Nephron progenitor cell (in vitro differentiated cells): Measurements from ENCODE around the gene FUT4.
"Not testable (repeated sequence)": the region's sequence is repeated elsewhere in the genome, so short reads cannot be mapped to it uniquely, and the experiment has no call there.

Experiments
- DNase-seq: peaks from one replicate; pipeline ENCODE4 v3.0.0; 2021
- H3K27ac Mint-ChIP-seq: 2 replicates; pipeline ENCODE4 v1.8.0; 2021; ENCODE audit warnings: mild to moderate bottlenecking, moderate library complexity, mixed read lengths
- H3K27me3 Mint-ChIP-seq: 2 replicates; pipeline ENCODE4 v1.8.0; 2021; ENCODE audit warnings: mild to moderate bottlenecking, low read depth, mixed read lengths; ENCODE audit not compliant: poor library complexity
- H3K36me3 Mint-ChIP-seq: 2 replicates; pipeline ENCODE4 v1.8.0; 2021; ENCODE audit warnings: low read depth, mixed read lengths
- H3K4me1 Mint-ChIP-seq: 2 replicates; pipeline ENCODE4 v1.8.0; 2021; ENCODE audit warnings: mixed read lengths
- H3K4me3 Mint-ChIP-seq: 2 replicates; pipeline ENCODE4 v1.8.0; 2021; ENCODE audit warnings: mild to moderate bottlenecking, moderate library complexity, mixed read lengths
- H3K9me3 Mint-ChIP-seq: 2 replicates; pipeline ENCODE4 v1.8.0; 2021; ENCODE audit warnings: mild to moderate bottlenecking, moderate library complexity, mixed read lengths
- TF ChIP-seq, protein P1 (sequence below): fragments of 200-600 bp; sonication (generic); IDR thresholded peaks from 2 replicates; pipeline ENCODE4 v1.5.0; 2021; ENCODE audit warnings: antibody characterized with exemption

The FUT4 gene

GRCh38 chr11:94563848-94564467 is 20.2 kb downstream of the FUT4 start:
- H3K27ac Mint-ChIP-seq: no peak overlapping the region
- TF ChIP-seq, protein P1, sequence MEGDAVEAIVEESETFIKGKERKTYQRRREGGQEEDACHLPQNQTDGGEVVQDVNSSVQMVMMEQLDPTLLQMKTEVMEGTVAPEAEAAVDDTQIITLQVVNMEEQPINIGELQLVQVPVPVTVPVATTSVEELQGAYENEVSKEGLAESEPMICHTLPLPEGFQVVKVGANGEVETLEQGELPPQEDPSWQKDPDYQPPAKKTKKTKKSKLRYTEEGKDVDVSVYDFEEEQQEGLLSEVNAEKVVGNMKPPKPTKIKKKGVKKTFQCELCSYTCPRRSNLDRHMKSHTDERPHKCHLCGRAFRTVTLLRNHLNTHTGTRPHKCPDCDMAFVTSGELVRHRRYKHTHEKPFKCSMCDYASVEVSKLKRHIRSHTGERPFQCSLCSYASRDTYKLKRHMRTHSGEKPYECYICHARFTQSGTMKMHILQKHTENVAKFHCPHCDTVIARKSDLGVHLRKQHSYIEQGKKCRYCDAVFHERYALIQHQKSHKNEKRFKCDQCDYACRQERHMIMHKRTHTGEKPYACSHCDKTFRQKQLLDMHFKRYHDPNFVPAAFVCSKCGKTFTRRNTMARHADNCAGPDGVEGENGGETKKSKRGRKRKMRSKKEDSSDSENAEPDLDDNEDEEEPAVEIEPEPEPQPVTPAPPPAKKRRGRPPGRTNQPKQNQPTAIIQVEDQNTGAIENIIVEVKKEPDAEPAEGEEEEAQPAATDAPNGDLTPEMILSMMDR: no peak
- H3K36me3 Mint-ChIP-seq: no peaks in the 10 kb centered on the region
- peaks cover 5% of the 10 kb centered on the region for H3K27me3 Mint-ChIP-seq
- peaks cover 9% of the 10 kb centered on the region for H3K4me1 Mint-ChIP-seq
- no peaks in the 10 kb centered on the region for H3K9me3 Mint-ChIP-seq
- no peak for DNase-seq
- no peak overlapping the region for H3K4me3 Mint-ChIP-seq

DNA sequence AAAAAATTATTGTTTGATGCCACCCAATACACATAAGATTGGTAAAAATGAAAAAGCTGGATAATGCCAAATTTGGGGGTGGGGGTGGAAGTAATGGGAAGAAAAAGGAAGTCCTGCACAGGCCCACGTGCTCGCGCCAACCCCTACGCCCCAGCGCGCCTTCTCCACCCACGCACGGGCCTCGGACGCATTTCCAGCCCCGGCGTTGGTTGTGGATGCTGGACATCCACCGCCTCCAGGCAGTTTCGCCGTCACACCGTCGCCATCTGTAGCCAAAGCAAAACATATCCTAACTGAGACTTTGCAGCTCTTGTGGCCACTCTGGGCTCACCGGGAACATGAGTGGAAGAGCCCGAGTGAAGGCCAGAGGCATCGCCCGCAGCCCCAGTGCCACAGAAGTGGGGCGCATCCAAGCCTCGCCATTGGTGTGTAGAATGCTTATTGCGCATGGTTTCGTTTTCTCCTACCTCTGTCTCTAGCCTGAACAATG is 23.5 kb downstream of the FUT4 start, which contains the start of gene PIWIL4:
PIWIL4 (plus strand) TSS at position 188 of the 490 bp plus-strand sequence; CDS start at position 339, 151 bp downstream.
- TF ChIP-seq, protein P1: no peak

DNA sequence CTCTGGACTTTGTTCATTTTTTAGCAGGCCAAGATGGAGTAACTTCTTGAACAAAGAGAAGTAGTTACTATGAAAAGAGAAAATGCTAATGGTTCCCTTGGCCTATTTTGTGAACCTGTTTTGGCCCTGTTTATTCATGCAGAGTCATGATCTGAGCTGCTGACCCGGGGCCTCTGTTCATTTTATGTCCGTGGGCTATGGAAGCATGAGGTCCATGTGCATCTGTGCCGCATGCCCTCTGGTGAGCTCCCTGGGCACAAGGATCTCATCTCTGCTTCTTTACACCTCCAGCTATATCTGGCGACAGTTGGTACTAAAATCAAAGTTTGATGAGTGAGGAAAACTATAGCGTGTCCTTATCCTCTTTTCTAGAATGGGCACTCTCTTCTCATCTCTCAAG is 24.5 kb downstream of the FUT4 start:
- peaks cover 10% of the 10 kb centered on the region for H3K9me3 Mint-ChIP-seq
- TF ChIP-seq, protein P1: no peak
- H3K27ac Mint-ChIP-seq: no peak overlapping the region
- DNase-seq: no peak
- H3K36me3 Mint-ChIP-seq: no peaks in the 10 kb centered on the region
- no peak overlapping the region for H3K4me3 Mint-ChIP-seq
- peaks cover 3% of the 10 kb centered on the region for H3K27me3 Mint-ChIP-seq
- H3K4me1 Mint-ChIP-seq: peaks cover 2% of the 10 kb centered on the region

More for the DNA sequence above, 23.5 kb downstream of the FUT4 start, which contains the start of gene PIWIL4:
- peaks cover 1% of the 10 kb centered on the region for H3K9me3 Mint-ChIP-seq
- H3K27ac Mint-ChIP-seq: no peak within 1 kb of the TSS
- H3K36me3 Mint-ChIP-seq: no peaks in the 10 kb centered on the region
- no peak within 1 kb of the TSS for H3K4me3 Mint-ChIP-seq
- peaks cover 3% of the 10 kb centered on the region for H3K27me3 Mint-ChIP-seq
- H3K4me1 Mint-ChIP-seq: peaks cover 9% of the 10 kb centered on the region
- DNase-seq: no peak

GRCh38 chr11:94568717-94569116 is 25.0 kb downstream of the FUT4 start:
- H3K36me3 Mint-ChIP-seq: no peaks in the 10 kb centered on the region
- peaks cover 10% of the 10 kb centered on the region for H3K9me3 Mint-ChIP-seq
- TF ChIP-seq, protein P1: no peak

DNA sequence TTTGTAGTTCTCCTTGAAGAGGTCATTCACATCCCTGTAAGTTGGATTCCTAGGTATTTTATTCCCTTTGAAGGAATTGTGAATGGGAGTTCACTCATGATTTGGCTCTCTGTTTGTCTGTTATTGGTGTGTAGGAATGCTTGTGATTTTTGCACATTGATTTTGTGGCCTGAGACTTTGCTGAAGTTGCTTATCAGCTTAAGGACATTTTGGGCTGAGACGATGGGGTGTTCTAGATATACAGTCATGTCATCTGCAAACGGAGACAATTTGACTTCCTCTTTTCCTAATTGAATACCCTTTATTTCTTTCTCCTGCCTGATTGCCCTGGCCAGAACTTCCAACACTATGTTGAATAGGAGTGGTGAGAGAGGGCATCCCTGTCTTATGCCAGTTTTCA is 29.3 kb downstream of the FUT4 start:
- DNase-seq, H3K27ac Mint-ChIP-seq, H3K4me3 Mint-ChIP-seq, H3K27me3 Mint-ChIP-seq, H3K36me3 Mint-ChIP-seq, H3K9me3 Mint-ChIP-seq: not testable (repeated sequence)
- H3K4me1 Mint-ChIP-seq: peaks cover 14% of the 10 kb centered on the region

More at GRCh38 chr11:94568717-94569116, 25.0 kb downstream of the FUT4 start:
- no peaks in the 10 kb centered on the region for H3K4me1 Mint-ChIP-seq
- no peak overlapping the region for H3K27ac Mint-ChIP-seq
- no peak for DNase-seq
- peaks cover 3% of the 10 kb centered on the region for H3K27me3 Mint-ChIP-seq
- H3K4me3 Mint-ChIP-seq: no peak overlapping the region

GRCh38 chr11:94574193-94574961 is 30.7 kb downstream of the FUT4 start:
- TF ChIP-seq, protein P1: no peak
- no peak overlapping the region for H3K4me3 Mint-ChIP-seq
- H3K27me3 Mint-ChIP-seq: peaks cover 7% of the 10 kb centered on the region
- H3K27ac Mint-ChIP-seq: peak overlapping the region; percentile 8
- H3K9me3 Mint-ChIP-seq: peaks cover 10% of the 10 kb centered on the region
- H3K4me1 Mint-ChIP-seq: peaks cover 14% of the 10 kb centered on the region
- no peaks in the 10 kb centered on the region for H3K36me3 Mint-ChIP-seq
- DNase-seq: no peak
